COR-L47 (cell line): Measurements from ENCODE around the gene SERPINA1.
"Not testable (repeated sequence)": the region's sequence is repeated elsewhere in the genome, so short reads cannot be mapped to it uniquely, and the experiment has no call there.

Experiments
- DNase-seq: peaks from one replicate; lab custom pipeline; 2025; lab: John Stamatoyannopoulos, UW

Gene SERPINA1

GRCh38 chr14:94369766-94370523 is 18.5 kb downstream of the SERPINA1 start:
- DNase-seq, result not testable (repeated sequence)

GRCh38 chr14:94368956-94369355 is 19.4 kb downstream of the SERPINA1 start:
- DNase-seq, result no peak

DNA sequence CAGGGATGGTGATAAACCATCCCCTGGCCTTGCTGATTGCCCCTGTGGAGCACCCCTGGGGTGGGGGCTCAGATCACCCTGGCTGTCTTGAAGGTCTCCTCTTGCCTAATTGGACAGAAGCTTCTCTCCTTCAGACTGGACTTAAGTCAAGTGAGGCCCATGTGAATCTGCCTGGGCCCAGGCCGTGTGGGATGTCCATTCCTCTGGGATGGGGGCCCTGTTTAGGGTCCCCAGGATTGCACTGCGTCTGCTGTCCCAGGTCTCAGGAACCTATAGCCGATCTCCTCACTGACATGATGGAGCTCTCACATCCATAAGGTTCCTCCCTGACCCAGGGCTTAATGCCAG is 20.2 kb downstream of the SERPINA1 start:
- DNase-seq, result no peak

DNA sequence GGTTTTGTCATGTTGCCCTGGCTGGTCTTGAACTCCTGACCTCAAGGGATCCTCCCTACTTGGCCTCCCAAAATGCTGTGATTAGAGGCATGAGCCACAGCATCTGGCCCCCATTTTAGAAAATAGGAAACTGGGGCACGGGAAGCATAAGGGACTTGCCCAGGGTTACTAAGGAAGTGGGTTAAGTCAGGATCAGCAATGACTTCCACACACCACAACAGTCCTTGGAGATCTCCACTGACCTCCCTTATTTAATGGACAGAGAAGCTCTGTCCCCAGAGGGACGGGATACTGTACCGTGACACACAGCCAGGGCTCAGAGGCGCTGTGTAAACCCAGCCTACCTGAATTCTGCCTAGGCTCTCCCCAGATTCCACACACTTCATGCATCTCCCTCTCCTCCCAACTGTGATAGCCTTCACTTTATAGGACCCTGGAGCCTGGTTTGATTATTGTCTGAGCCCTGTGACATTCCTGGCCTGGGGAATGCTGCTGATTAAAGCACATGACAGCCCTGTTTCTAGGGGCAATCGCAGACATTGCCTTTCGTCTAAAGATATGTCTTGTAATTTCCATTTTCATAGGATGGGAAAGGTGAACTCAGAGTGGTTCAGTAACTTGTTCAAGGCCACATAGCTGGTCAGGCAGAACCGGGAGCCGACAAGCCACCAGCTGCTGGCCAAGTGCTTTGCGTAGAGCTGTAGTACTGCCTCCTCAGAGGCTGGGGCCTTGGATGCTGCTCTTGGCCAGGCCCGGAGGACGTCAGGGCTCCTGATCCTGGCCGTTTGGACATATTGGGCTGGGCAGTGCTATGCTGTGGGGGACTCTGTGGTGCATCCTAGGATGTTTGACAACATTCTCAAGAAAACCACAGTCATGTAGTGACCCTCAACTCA is 20.8 kb downstream of the SERPINA1 start:
- DNase-seq, result no peak

DNA sequence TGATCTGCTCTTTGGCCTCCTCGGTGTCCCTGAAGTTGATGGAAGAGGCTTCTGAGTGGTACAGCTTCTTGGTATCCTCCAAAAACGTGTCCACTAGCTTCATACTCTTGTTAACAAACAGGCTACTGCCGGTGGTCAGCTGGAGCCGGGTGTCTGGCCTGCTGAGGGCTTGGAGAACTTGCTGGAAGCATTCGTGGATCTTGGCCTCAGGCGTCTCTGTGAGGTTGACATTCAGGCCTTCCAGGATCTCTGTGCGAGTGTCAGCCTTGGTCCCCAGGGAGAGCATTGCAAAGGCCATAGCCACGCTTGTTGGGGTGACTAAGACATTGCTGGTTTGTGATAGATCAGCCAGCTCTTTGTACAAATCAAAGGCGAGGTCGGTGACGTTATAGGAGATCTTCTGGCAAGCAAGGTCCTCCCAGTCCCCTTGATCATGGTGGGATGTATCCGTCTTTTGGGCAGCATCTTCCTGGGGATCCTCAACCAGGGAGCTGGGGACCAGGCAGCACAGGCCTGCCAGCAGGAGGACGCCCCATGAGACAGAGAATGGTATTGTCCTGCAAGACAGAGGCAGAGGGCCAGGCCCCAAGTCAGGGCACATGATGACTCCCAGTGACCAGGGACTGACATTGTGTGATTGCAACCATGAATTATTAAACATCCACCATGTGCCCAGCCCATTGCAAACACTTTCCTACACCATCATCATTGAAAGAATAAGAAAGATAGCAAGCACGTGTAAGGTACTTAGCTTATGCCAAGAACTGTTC is 22.1 kb downstream of the SERPINA1 start, which contains the start of gene SERPINA2:
Gene SERPINA2 (minus strand): TSS at position 553 of the 770 bp plus-strand sequence.
- no peak for DNase-seq

DNA sequence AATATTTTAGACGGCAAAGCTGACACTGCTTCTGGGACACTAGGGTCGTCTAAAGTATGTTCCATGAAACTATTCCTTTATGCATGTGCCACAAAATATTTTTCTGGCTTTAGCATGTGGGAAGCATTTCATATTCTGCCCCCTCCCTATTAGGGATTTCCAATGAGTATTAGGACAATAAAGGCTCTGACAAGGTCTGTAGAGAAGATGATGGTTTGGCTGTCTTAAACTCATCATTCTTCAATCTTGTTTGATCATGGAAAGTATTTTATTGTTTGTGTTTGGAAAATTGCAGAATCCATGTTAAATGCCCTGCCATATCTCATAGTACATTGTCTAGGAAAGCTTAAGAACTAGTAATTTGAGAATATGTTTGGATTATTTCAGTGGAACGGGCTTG is 22.8 kb downstream of the SERPINA1 start:
- no peak for DNase-seq

- DNase-seq, result no peak
These were observed 23.4 kb downstream of the SERPINA1 start for GRCh38 chr14:94364964-94365363.

- DNase-seq, result no peak
These were observed 24.4 kb downstream of the SERPINA1 start for GRCh38 chr14:94364037-94364436.

- no peak for DNase-seq
These were observed 25.2 kb downstream of the SERPINA1 start for GRCh38 chr14:94363151-94363624.

GRCh38 chr14:94362614-94363133 is 25.7 kb downstream of the SERPINA1 start:
- DNase-seq, result no peak

DNA sequence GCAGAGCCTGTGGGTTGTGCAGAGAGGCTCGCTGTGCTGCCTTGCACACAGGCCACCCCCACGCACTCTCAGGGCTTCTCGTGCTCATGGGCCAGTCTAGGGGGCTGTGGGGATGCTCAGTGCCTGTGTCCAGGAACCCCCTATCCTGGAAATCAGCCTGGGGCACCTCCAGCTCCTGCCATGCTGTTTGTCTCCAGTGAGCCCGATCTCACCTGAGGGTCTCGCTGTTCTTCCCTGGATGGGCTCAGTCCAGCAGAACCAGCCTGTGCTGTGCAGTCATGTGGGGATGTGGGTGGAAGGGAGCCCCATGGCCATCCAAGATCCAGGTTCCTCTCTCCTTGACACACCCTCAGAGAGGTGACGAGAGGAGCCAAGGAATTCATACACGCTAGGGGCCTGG is 26.7 kb downstream of the SERPINA1 start:
- no peak for DNase-seq

DNA sequence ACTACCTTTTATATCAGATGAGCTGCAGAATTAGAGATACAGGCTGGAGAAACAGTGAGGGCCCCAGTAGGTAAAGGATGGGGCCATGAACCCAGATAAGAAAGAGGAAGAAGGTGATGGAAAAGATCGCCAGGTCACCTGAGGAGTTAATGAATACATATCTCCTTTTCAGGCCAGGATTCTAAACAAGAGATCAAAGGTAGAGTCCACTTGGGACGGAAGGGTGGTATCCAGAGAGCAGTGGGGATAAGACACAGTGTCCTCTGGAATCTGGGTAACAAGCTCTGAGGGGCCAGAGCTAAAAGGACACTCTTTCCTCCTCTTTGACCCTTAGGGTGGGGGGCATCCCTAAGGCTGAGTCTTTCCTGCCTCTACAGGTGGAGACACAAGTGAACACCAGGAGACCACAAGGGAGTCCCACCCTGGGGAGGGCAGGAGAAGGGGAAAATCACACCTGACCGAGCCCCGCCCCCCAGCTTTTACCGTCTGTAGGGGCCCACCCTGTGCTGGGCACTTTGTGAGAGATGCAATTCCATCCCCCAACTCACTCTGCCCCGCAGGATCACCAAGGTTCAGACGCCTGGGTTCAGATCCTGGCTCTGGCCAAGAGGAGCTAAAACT is 27.3 kb downstream of the SERPINA1 start:
- no peak for DNase-seq

- no peak for DNase-seq
These were observed 31.2 kb downstream of the SERPINA1 start for GRCh38 chr14:94357166-94357565.

DNA sequence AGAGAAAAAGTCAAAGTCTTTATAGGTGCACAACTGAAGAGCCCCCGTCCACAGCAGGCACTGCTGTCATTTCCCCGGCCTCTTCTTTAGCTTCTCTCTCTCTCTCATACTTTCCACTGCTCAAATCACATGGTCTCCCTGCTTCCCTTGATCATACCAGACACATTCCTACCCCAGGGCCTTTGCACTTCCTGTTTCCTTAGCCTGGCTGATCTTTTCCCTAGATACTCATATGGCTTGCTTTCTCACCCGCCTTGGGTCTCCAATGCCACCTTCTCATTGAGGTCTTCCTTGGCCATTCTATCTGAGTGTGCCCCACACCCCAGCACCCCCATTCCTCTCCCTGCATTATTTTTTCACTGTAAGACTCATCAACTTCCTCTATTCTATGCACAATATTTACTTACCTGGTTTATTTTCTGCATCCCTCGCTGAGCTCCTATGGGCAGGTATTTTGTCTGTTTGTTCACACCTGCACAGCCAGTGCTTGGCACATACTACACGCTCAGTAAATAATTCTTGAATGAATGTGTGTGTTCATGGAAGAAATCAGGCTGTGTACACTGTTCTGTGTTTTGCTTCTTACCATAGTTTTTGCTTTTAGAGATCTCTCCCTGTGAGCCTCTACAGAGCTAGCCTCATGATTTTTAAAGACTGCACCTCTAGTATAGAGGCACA is 31.9 kb downstream of the SERPINA1 start:
- DNase-seq, result no peak

DNA sequence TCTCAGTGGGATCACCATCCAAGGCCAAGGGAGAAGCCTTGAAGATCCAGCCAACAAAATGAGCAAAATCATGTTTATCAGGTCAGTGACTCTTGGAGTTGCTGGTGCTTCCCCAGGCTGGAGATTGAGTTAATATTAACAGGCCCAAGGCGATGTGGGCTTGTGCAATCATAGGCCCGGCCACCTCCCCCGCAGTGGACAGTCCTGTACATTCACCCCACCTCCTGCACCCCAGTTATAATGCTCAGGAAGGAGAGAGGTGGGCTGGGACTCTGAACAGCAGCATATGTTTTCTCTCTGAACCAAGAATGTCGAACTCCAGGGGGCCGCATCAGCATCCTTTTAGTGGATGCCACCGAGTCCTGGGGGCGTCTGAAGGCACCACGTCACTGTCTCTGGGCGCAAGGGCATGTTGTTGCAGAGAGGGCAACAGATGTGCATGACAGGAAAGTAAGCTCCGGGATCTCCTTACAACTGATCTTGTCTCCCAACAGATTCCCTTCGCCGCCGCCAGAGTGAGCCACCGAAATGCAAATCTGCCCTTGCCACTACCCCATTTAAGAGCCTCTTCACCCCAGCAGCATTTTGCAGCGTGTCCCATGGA is 33.1 kb downstream of the SERPINA1 start:
- DNase-seq, result no peak

- no peak for DNase-seq
These were observed 33.7 kb downstream of the SERPINA1 start for GRCh38 chr14:94354638-94355185.

GRCh38 chr14:94354190-94354589 is 34.2 kb downstream of the SERPINA1 start:
- not testable (repeated sequence) for DNase-seq

- no peak for DNase-seq
These were observed 39.1 kb downstream of the SERPINA1 start for GRCh38 chr14:94349276-94349675.

DNA sequence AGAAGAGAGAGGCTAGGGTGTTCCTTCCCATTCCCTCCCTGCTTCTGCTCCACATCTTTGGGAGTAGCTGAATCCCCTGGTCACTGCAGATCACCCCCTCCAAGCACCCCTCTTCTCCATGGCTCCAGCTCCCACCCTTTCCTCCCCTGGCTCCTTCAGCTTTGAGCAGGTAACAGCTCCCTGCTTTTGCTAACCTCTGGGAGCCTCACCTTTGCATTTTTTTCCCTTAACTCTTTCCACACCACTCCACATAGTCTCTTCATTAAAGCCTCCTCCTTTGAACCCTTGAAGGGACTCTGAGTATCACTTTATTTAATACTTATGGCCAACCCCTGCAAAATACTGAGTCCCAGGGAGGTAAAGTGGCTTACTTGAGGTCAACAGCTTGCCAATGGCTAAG is 39.6 kb downstream of the SERPINA1 start:
- no peak for DNase-seq

GRCh38 chr14:94346841-94347240 is 41.6 kb downstream of the SERPINA1 start:
- DNase-seq, result no peak
